Colon (tissue), 2 donors: ENCODE data around the gene MAG.

Experiments used
- FAIRE-seq: peaks from 2 replicates; lab custom pipeline; 2012; peaks lifted over from hg19 to GRCh38; lab: Jason Lieb, UNC
- donor health status: control.
- donor health status: control.

The MAG gene

GRCh38 chr19:35291916-35292315 lies at the start of gene MAG:
MAG (plus strand) TSS chr19:35292161; CDS start chr19:35295409, 3,248 bp downstream.
- no peak for FAIRE-seq

GRCh38 chr19:35246466-35247092 lies 45.4 kb upstream of the MAG start:
- no peak for FAIRE-seq

- FAIRE-seq = no peak
Measured at GRCh38 chr19:35247526-35248309, 44.2 kb upstream of the MAG start.

GRCh38 chr19:35248310-35249145 lies 43.4 kb upstream of the MAG start, which contains the start of gene LSR:
LSR (plus strand) TSS chr19:35249002; CDS start chr19:35249023, 21 bp downstream.
- FAIRE-seq = no peak

- no peak for FAIRE-seq
Measured at GRCh38 chr19:35249146-35249847, 42.7 kb upstream of the MAG start.

GRCh38 chr19:35249848-35250711 lies 41.9 kb upstream of the MAG start:
- FAIRE-seq = no peak

GRCh38 chr19:35251456-35251855 lies 40.5 kb upstream of the MAG start:
- no peak for FAIRE-seq

- no peak for FAIRE-seq
Measured at GRCh38 chr19:35253316-35254286, 38.4 kb upstream of the MAG start.

- FAIRE-seq = no peak
Measured at GRCh38 chr19:35254341-35255297, 37.3 kb upstream of the MAG start.

GRCh38 chr19:35256566-35256965 lies 35.4 kb upstream of the MAG start:
- no peak for FAIRE-seq

- no peak for FAIRE-seq
Measured at GRCh38 chr19:35257113-35257461, 34.9 kb upstream of the MAG start.

- no peak for FAIRE-seq
Measured at GRCh38 chr19:35260694-35261304, 31.2 kb upstream of the MAG start.

GRCh38 chr19:35261356-35262100 lies 30.4 kb upstream of the MAG start:
- FAIRE-seq = no peak

GRCh38 chr19:35262101-35262761 lies 29.7 kb upstream of the MAG start:
- FAIRE-seq = no peak

GRCh38 chr19:35264268-35265125 lies 27.5 kb upstream of the MAG start:
- FAIRE-seq = no peak
